Stimulated activated CD8-positive, alpha-beta memory T cell treated with anti-CD3 and anti-CD28 coated beads, Interleukin-7, amount 100 ng/mL, for 24 hours (primary cell): ENCODE measurements around the gene INSYN2B.
"Not testable (repeated sequence)": the region's sequence is repeated elsewhere in the genome, so short reads cannot be mapped to it uniquely, and the experiment has no call there.

ENCODE experiments used
- DNase-seq: peaks from one replicate; pipeline ENCODE4 v3.0.0-alpha.2; 2020; ENCODE audit warnings: low read depth

The INSYN2B gene

DNA sequence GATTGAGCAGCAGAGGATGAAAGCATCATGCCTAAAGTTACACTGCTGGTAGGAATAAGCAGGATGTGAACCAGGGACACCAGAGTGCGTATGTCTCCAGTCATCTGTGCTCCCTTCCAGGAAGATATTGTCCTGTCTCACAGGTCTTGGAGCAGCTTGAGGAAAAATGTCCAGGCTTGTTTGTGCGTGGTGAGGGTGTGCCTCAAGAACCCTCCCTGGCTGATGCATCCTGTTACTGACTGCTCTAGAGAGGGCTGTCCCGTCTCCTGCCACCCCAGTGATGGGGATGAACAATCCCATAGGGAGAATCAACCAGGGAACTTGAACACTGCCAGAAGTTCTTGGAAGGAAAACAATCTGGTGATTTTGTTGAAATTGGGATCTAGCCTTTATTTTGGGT, 132.0 kb downstream of the INSYN2B start:
- DNase-seq = no peak

GRCh38 chr5:169847519-169847918, 132.8 kb downstream of the INSYN2B start:
- no peak for DNase-seq

- no peak for DNase-seq
Observed at GRCh38 chr5:169842699-169843098, 137.6 kb downstream of the INSYN2B start.

- no peak for DNase-seq
Observed at GRCh38 chr5:169840405-169840804, 139.9 kb downstream of the INSYN2B start.

DNA sequence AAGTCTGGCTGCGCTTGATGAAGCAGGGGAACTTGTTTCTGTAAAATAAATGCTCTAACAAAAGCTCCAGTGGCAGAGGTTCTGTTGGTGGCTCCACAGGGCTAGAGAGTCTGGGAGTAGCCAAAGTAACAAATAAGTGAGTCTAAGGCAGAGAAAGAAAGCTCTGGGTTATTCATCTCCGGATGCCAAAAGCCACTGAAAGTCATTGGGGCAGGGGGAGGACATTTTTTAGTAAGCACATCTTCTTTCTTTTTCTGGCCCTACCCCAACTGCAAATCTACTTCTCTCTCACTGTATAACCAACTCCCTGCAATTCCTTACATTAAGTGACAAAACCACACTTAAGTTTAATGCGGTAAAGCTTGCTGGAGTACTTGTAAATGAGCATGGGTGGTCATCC, 141.6 kb downstream of the INSYN2B start:
- no peak for DNase-seq

DNA sequence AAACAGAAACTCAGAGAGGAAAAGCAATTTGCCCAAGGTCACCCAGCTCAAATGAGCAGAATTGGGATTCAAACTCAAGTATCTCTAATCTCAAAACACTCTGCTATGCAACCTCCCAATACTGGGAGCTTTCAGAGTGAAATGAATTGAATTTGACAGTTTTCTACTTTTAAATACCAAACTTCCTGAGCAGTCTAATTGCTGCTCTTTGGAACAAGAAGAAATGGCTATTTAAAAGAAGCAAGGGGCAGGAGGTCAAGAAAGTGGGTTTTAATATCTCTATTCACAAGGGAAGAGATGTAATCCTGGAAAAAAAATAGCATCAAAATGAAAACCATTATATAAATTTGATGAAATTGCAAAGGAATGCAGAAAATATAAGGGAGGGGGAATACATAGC, 142.6 kb downstream of the INSYN2B start:
- no peak for DNase-seq

GRCh38 chr5:169836835-169837536, 143.3 kb downstream of the INSYN2B start:
- no peak for DNase-seq

DNA sequence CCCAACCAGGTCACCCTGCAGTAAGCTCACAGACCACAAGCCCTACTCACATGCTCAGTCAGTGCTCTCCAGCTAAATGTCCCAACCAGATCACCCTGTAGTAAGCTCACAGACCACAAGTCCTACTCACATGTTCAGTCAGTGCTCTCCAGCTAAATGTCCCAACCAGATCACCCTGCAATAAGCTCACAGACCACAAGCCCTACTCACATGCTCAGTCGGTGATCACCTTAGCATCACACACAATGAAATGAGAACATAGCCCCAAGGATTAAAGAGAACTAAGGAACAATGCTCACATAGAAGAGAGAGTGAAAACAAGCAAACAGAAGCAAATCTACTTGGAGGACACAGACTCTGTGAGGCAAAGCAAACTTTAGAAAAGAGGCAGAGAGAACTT, 145.8 kb downstream of the INSYN2B start:
- not testable (repeated sequence) for DNase-seq

GRCh38 chr5:169833681-169834292, 146.5 kb downstream of the INSYN2B start:
- not testable (repeated sequence) for DNase-seq

- DNase-seq = no peak
Observed at GRCh38 chr5:169832845-169833244, 147.4 kb downstream of the INSYN2B start.

GRCh38 chr5:169832304-169832703, 148.0 kb downstream of the INSYN2B start:
- DNase-seq = no peak

DNA sequence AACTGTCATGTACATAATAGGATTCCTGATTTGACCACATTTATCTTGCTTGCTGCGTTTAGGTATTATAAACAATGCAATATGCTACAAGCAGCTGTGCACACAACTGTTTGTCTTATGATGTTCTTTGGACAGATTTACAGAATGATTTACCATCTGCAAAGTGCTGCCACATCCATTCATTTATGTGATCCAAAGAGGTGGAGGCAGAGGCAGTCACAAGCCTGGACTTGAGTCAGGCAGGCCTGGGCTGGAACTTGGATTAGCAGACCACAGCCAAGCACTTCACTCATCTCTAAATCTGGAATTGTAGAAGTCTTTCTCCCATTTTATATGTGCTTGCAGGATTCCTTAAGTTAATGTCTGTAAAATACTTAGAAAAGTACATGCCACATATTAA, 149.0 kb downstream of the INSYN2B start:
- DNase-seq = no peak

DNA sequence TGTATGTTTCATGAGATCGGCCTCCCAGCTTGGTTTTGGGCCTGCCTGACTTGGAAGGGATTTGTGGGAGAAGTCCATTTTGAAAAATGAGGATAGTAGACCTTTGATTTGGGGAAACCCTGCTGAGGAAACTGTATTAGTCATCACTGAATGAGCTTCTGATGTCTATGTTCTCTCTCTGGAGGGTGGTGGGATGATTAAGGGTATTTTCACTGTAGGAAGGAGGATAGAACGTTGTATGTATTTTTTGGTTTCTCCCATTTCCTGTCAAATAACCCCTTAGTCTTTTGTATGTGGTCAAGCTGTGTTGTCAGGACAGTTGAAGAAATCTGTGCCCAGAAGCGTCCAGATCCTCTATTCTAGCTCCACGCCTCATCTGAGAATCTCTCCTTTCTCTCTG, 151.9 kb downstream of the INSYN2B start:
- no peak for DNase-seq

DNA sequence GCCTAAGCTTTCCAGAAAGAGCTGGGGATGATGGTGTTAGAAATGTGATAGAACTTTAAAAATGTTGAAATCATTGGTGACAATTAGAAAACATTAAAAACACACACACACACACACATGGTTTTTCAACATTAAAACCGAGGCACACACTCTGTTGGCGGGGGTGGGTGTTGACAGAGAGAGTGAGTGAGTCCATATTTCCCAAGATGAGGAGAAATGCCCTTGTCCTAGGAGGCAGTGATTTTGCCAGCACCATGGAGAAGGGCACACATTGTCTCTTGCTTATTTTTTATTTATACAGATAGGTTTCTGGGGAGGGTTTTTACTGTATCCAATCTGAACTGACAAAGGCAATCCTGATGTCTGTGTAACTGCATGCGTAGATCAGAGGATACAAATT, 152.5 kb downstream of the INSYN2B start:
- DNase-seq = no peak

DNA sequence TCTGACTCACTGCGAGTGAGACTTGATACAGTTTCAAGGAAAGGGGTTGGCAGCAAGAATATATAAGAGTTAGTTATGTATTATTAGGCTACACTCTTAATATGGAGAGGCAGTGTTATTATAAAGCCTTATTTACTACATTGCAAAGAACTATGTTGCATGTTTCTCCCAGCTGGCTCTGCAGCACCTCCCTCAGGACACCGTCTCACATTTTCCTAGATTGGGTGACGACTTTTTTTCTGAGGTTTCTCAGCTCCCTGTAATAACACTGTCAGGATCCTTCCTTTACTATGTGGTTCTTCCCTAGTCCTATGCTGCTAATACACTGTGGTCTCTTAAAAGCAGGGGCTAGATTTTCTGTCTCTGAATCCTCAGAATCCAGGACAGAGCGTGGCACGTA, 153.7 kb downstream of the INSYN2B start:
- no peak for DNase-seq

GRCh38 chr5:169817031-169817430, 163.3 kb downstream of the INSYN2B start:
- no peak for DNase-seq

DNA sequence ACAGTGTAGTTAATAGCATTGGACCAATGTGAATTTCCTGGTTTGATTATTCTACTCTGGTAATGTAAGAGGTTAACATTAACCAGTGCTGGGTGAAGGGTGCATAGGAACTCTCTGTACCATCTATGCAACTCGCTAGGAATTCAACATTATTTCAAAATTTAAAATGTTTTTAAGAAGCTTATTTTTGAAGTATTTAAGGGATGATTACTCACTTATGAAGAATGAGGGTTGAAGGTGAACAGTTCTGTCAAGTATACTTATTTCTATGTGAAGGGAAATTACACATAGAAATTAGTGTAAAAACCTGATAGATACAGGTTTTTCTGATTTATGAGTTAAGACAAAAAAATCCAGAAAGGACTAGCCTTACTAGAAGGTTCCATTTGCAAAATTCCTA, 165.8 kb downstream of the INSYN2B start:
- no peak for DNase-seq
